Progenitor cell of endocrine pancreas (in vitro differentiated cells): ENCODE measurements around the gene ZBTB33. TPM values are rescaled to one million over a fixed set of nuclear protein-coding genes. Genes with fewer than 3 reads are reported as not detected.

Experiments used
- DNase-seq: peaks from one replicate; pipeline ENCODE4 v3.0.0; 2021; ENCODE audit warnings: low spot score; ENCODE audit not compliant: unreplicated experiment
- H3K27ac Mint-ChIP-seq: 2 replicates; pipeline ENCODE4 v1.8.0; 2021; ENCODE audit warnings: mild to moderate bottlenecking, moderate library complexity, mixed read lengths
- H3K27me3 Mint-ChIP-seq: 2 replicates; pipeline ENCODE4 v1.8.0; 2021; ENCODE audit warnings: mixed read lengths
- H3K36me3 Mint-ChIP-seq: 2 replicates; pipeline ENCODE4 v1.8.0; 2022; ENCODE audit warnings: mixed read lengths; ENCODE audit not compliant: insufficient read depth
- H3K4me1 Mint-ChIP-seq: 2 replicates; pipeline ENCODE4 v1.8.0; 2021; ENCODE audit warnings: low read depth, mixed read lengths
- H3K4me3 Mint-ChIP-seq: 2 replicates; pipeline ENCODE4 v1.8.0; 2021; ENCODE audit warnings: low read depth, mild to moderate bottlenecking, moderate library complexity, mixed read lengths
- H3K9me3 Mint-ChIP-seq: 2 replicates; pipeline ENCODE4 v1.8.0; 2021; ENCODE audit warnings: low read depth, mixed read lengths
- total RNA-seq: library from RNA; stranded (reverse); gene quantifications from 2 replicates; pipeline ENCODE4 v1.2.1, GENCODE V29; 2021
- TF ChIP-seq, protein P1 (sequence below): fragments of 200-600 bp; sonication (generic); IDR thresholded peaks from one replicate; pipeline ENCODE4 v1.5.0; 2021; ENCODE audit warnings: antibody characterized with exemption, mild to moderate bottlenecking; ENCODE audit not compliant: unreplicated experiment

Gene ZBTB33
- total RNA-seq, 1 donor from 2014 or later = 40.4 TPM

DNA sequence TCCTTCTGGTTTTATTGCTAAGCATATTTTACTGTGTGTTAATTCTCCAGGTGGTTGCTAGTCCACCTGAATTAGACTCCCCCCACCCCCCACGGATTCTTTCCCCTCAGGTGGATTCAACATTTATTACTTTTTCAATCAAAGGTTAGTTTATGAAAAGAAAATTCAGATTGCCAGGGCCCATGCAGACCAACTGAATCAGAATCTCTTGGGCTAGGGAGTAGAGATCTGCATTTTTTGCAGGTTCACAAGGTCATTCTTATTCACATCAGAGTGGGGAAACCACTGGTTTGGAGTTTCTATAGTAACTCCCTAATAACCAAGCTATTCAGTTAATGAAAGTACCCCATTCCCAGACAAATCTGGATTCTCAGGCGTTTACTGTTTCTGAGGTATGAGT, 50.9 kb downstream of the ZBTB33 start:
- no peak overlapping the region for H3K4me3 Mint-ChIP-seq
- H3K9me3 Mint-ChIP-seq = peaks cover 8% of the 10 kb centered on the region
- H3K4me1 Mint-ChIP-seq = peaks cover 1% of the 10 kb centered on the region

DNA sequence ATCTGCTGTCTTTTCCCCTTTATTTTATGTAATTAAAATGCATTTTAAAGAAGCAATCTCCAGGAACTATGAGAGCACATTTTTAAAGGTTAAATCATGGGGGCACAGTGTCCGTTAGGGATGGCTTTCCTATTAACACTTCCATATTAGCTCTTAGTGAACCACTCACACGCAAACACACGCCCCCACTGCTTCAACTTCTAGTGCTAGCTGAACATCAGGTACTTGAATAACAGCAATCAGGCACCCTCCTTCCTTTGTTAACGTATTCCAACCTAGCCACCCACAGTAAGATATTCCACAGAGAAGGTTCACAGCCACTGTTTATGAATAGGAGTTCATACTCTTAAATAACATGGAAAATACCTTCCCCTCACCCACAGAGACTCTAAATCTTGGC, 51.3 kb downstream of the ZBTB33 start:
- Mint-ChIP-seq H3K36me3 (no peaks in the 10 kb centered on the region), H3K4me1 (peaks cover 1% of the 10 kb centered on the region), H3K4me3 (no peak overlapping the region), H3K27me3 (peaks cover 16% of the 10 kb centered on the region), H3K27ac (no peak overlapping the region), H3K9me3 (peaks cover 8% of the 10 kb centered on the region)
- DNase-seq = no peak
- TF ChIP-seq, protein P1, sequence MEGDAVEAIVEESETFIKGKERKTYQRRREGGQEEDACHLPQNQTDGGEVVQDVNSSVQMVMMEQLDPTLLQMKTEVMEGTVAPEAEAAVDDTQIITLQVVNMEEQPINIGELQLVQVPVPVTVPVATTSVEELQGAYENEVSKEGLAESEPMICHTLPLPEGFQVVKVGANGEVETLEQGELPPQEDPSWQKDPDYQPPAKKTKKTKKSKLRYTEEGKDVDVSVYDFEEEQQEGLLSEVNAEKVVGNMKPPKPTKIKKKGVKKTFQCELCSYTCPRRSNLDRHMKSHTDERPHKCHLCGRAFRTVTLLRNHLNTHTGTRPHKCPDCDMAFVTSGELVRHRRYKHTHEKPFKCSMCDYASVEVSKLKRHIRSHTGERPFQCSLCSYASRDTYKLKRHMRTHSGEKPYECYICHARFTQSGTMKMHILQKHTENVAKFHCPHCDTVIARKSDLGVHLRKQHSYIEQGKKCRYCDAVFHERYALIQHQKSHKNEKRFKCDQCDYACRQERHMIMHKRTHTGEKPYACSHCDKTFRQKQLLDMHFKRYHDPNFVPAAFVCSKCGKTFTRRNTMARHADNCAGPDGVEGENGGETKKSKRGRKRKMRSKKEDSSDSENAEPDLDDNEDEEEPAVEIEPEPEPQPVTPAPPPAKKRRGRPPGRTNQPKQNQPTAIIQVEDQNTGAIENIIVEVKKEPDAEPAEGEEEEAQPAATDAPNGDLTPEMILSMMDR = no peak

More for the DNA sequence above, 50.9 kb downstream of the ZBTB33 start:
- Mint-ChIP-seq H3K27me3 (peaks cover 11% of the 10 kb centered on the region), H3K27ac (no peak overlapping the region), H3K36me3 (no peaks in the 10 kb centered on the region)
- no peak for DNase-seq
- TF ChIP-seq, protein P1 = no peak

DNA sequence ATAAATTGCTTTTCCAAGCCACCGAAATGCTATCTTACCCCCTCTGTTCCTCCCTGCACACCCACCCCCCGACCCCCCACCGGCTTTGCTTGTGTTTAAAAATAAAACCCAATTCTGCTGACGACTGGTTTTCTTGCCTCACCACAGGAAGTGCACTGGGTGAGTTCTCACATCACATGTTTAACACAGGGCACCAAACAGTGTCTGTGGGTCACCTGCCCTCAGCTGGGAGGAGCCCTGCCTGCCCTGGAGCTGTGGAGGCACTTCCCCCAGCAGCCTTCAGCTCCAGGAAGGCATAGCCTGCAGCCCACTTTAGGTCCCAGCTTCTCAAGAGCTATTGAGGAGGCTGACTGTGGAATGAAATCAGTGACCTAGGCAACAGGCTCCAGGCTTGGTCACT, 51.8 kb downstream of the ZBTB33 start:
- H3K27ac Mint-ChIP-seq = no peak overlapping the region
- TF ChIP-seq, protein P1 = no peak
- H3K4me1 Mint-ChIP-seq = peaks cover 1% of the 10 kb centered on the region
- DNase-seq = no peak
- H3K4me3 Mint-ChIP-seq = no peak overlapping the region
- peaks cover 8% of the 10 kb centered on the region for H3K9me3 Mint-ChIP-seq
- no peaks in the 10 kb centered on the region for H3K36me3 Mint-ChIP-seq
- H3K27me3 Mint-ChIP-seq = peaks cover 19% of the 10 kb centered on the region

DNA sequence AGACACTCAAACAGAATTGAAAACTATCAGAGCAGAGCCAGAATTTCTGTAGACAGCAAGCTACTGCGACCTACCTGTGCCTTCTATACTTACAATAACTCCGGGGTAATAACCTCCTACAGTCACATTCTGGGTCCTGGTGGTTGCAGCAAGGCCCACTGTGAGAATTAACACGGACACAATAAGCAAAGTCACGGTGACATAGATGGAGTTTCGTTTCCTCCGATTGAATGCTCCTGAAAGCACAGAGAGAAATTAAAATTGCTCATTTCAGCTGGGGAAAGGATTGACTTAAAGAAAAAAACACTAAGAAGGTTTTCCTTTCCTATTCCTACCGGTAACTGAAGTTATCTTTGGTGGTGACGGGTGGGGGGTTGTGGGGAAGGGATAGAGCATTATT, 53.6 kb downstream of the ZBTB33 start:
- TF ChIP-seq, protein P1 = no peak
- H3K9me3 Mint-ChIP-seq = peaks cover 4% of the 10 kb centered on the region
- H3K4me3 Mint-ChIP-seq = no peak overlapping the region
- H3K27ac Mint-ChIP-seq = no peak overlapping the region
- H3K27me3 Mint-ChIP-seq = peaks cover 37% of the 10 kb centered on the region
- H3K4me1 Mint-ChIP-seq = peaks cover 2% of the 10 kb centered on the region
- no peaks in the 10 kb centered on the region for H3K36me3 Mint-ChIP-seq
- DNase-seq = no peak

DNA sequence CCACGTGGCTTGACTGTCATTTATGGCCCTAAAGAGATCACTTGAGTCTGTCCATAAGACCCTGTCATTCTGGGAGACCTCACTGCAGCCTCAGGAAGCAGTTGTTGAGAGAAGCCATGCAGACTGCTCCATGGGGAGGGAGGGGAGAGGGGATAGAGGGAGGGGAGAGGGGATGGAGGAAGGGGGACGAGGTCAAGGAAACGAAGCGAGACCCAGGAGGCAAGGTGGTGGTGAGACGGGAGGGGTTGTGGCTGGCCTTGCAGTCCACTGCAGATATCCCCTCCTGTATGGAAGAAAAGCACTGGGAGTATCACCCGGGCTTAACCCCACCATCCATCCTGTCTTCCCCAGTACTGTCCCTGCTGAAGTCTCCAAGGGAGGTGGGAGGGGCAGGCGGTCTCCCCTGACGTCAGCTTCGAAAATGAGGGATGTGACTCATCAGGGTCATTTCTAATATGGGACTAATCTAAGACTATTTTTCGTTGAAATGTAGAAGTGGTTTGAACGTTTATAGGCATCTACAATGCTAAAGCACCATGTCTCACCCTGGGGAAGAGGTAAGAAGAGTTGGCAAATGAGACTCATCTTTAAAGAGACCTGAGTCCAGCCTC, 55.0 kb downstream of the ZBTB33 start:
- Mint-ChIP-seq H3K27me3 (peaks cover 50% of the 10 kb centered on the region), H3K4me1 (peaks cover 11% of the 10 kb centered on the region), H3K9me3 (peaks cover 7% of the 10 kb centered on the region), H3K4me3 (no peak overlapping the region), H3K36me3 (no peaks in the 10 kb centered on the region), H3K27ac (no peak overlapping the region)
- TF ChIP-seq, protein P1 = no peak
- DNase-seq = no peak
